GM21619 (cell line): ENCODE data around the gene MYRIP.

Source experiments
- ATAC-seq: cut with Tn5 transposase; IDR thresholded peaks from one replicate; pipeline ENCODE4 v1.9.1; 2021; ENCODE audit not compliant: unreplicated experiment

MYRIP gene

DNA sequence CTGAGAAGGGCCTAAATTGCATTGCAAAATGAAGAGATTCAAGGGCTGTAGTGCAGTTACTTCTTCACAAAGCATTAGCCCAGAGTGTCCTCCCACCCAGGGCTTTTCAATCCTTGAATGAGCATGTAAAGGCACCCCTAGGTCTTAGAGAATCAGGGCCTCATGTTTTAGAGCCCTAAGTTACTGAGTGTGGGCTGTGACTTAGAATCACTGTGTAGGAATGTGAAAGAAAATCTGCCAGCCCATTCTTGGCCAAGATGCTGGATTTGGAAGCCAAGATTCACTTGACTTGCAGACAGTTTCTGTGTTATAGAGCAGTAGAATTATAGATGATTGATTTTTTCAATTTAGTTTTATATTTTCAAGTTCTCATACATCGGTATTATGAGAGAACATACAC is 153.2 kb downstream of the MYRIP start:
- ATAC-seq: no peak

DNA sequence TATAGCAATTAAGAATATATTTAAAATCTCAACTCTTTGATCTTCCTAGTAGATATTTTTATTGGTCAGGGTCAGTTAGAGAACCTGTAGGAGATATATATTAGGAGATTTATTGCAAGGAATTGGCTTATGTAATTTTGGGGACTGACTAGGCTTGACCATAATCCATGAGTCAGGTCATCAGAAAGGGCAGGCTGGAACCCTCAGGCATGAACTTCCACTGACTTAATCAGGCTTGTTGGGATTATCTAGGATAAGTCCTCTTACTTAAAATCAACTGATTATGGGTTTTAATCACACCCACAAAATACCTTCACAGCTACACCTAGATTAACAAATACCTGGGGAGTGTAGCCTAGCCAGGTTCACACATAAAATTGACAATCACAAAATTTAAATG is 156.1 kb downstream of the MYRIP start:
- no peak for ATAC-seq

DNA sequence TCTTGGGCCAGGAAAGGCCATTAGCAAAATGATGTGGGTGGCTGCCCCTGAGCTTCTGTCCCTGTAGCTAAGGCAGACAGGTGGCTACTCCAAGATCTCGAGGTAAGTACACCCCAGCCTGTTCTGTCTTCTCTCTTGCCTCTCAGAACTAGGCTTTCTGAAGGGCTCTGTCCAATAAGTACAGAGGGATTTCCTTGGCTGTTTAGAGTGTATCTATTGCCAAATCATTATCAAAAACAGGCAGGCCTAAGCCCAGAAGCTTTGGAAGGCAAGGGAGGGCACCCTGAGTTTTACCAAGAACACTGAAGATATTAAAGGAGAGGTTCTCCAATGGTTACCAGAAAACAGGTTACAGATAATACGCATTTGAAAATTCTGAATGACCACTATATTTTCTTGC is 156.6 kb downstream of the MYRIP start:
- no peak for ATAC-seq

DNA sequence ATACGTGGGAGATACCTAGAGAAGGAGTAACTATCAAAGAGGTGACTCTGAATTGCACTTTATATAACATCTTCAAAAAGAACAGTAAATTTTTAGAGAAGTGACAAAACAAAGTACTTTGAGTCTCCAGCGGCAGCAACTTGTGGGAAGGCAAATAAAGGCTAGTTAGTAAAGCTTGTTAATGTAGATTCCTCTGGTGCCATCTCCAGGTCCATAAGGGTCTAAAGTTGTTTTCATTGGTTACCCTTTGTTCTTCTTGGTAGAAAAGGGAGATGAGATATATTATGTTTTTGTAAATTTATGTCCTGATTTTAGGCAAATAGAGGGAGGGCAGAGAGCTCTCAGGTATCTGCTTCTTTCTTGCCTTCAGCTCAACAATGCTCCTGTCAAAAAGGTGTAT is 161.6 kb downstream of the MYRIP start:
- ATAC-seq: no peak

DNA sequence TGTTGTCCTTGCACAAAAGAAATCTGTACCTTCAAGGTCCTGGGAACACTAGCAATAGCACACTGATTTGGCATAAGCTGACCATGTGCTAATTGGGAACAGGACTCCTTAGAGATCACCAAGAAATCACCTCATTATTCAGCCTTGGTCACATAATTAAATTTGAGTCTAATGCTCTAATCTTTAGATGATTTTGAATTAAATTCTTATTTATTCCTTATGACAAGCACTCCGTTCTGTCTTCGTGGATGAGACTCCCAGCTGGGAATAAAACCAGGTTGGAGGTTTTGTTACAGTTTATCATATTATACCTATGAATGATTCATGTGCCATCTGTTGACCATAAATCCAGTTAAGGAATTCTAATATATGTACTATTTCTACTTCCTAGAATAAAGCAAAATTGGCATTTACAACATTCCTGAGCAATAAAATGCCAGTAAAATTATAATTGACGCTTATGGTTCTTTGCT is 162.2 kb downstream of the MYRIP start:
- no peak for ATAC-seq

DNA sequence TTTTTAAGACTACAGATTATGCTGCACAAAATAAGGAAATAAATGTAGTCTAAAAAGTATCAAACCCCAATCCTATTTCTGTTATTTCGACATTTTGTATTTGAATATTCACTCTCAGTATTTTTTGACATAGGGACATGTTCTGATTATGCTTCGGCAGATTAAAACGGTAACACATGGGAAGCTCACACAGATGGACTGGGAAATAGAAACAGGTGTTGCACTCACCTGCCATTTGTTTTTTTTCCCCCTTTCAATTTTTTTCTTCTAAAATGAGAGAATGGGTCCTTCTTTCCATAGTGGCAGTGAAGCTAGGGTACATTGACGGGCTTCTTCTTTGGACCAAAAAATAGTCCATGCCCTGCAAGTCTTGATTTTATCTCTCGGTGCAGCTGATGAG is 163.1 kb downstream of the MYRIP start:
- ATAC-seq: no peak

DNA sequence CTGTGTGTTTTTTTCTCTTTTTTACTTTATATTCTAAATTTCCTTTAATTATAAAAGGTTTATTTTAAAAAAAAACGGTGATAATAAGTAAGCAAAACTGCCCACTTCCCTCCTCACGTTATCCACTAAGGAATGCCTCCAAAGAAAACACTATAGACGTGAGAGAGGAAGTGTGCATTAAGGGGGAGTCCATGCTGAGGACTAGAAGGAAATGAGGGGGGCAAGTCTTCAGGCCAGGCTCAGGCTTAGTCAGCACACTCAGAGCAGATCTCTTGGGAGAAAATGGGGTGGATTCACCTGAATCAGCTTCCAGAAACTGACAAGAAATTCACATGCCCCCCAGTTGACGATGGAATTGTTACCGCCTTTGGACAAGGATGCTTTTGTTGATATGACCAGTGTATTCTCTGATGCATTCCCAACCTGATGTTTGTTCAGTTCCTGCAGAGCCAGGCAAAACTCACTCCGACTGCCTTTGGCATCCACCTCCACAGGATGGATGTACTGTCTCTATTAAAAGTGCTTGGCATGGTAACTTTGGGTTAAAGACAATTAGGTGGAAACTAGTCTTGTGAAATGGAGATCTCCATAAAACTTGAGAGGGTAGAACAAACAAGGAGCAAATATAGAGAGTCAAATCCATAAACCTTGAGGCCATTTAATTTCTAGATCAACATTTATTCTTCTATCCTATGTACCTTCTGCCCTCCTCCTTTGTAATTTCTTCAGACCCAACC is 167.8 kb downstream of the MYRIP start:
- ATAC-seq: no peak

DNA sequence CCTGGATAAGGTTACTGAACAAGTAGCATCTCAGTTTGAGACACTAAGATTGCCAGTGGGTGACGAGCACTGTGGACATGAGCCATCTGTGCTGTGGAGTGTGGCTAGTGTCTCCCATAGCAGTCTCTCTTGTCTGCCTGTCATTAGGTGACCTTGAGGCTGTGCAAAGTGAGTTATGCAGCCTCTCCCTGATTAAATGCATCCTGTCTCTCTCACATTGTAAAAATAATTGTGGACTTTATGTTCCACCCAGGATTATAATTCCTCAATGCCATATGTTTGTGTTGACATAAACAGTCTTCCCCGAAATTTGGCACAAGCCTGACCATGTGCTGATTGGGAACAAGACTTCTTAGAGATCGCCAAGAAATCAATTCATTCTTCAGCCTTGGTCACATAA is 168.9 kb downstream of the MYRIP start:
- no peak for ATAC-seq

DNA sequence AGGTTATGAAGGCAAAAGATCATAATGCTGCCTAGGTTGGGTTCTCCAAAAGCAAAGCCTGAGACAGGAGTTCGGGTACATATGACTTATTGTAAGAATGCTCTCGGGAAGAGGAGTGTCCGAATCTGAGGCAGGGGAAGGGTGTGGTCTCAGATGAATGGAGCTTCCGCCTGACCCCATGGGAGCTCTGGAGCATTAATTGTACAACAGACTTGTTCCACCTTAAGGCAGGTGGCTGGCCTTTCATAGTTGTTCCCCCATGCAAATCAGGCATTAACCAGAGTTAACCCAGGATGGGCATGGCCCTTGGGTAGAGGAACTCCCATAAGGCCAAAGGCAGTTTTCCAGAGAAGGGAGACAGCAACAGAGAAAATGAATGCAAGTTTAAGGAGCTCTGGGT is 170.6 kb downstream of the MYRIP start:
- ATAC-seq: no peak

DNA sequence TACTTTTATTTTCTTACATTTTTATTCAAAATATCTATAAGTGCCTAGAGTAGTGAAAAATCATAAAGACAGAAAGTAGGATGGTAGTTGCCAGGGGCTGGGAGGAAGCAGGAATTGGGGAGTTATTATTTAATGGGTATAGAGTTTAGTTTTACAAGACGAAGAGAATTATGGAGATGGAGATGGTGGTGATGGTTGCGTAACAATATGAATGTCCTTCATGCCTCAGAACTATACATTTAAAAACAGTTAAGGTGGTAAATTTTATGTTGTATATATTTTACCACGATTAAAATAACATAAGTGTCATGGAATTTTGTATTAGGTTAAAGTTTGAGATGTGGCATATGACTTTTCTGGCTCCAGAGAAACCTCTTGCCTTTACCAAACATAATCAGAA is 171.4 kb downstream of the MYRIP start:
- no peak for ATAC-seq

DNA sequence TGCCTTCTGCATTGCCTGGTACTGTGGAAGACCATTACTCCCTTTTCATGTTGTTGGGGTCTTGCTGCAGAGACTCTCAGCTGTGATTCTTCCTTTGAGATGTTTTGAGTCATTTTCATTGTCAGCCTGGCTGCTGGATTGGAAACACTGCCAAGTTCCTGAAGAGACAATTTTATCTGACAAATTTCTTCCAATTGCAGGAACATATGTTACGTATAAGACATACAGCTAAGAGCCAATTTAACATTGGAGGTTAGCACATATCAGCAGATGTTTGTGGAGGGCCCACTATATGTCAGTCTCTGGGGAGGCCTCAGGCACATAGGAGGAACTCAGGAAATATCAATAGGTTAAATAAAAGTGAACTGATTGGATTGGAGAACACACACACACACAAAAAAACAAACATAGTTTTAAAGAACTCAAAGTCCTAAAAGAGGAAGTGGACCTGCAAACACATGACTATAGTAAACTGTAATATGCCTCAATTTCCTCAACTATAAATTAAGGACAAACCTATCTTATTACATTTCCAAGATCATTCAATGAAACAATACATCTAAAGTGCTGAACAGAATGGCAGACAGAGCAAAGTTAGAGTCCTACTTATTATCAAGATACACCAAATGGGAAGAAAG is 172.3 kb downstream of the MYRIP start:
- ATAC-seq: no peak

DNA sequence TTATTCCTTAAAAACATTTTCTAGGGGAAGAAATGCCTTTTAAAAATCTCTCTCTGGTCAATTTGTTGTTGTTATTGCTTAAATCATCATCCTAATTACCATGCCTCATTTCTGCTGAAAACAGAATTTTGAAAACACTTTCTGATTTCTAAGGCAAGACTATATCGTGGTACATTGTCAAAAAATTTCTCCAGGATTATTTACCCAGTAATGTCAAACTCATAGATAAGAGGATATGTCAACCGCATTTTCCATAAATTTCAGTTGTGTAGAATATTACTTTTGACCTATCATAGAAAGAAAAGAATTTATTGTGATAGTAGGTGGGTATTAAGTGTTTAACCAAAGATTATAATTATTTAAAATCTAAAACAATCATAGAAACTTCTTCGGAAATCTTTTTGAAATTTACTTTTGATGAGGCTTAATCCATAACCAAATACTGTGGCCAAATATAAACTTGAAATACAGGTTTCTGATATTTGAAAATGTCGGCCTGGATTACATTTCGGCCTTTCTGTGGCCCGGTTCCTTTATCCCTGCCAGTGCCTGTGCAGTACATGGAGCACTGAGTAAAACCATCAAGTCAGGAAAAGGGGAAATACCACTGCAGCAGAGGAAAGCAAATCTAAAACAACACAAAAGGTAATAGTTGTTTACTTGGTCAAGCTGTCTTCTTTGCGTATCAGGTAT is 173.4 kb downstream of the MYRIP start:
- no peak for ATAC-seq

DNA sequence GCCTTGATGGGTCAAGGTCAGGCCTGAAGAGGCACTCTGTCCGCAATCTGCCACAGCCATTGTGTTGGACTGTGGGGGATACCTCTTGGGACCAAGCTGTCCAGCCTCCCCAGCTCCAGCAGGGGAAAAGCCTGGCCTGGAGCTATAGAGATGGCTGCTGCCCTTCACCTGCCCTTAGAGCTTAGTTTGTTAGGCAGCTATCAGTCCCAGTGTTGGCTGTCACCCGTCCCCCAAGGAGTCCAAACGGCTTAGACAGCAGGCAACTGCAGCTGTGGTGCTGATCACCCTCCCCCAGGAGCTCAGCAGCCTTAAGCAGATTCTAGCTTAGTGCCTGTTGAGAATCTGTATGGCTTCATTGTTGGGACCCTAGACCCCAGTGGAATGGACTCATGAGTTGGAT is 180.3 kb downstream of the MYRIP start:
- no peak for ATAC-seq

DNA sequence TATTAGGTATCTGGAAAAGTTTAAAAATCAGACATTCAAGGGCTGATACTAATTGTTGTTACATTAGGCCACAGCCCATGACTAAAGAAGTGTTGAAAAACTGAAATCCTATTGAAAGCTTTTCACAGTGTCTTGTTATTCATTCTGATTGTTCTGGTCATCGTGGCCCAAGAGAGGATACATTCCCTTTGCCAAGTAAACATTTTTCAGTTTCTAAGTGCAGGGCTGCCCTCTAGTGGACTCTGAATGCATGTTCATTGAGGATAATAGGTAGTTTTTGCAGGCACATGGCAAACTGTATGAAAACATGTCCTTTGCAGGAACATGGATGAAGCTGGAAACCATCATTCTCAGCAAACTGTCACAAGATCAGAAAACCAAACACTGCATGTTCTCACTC is 181.1 kb downstream of the MYRIP start:
- ATAC-seq: no peak

DNA sequence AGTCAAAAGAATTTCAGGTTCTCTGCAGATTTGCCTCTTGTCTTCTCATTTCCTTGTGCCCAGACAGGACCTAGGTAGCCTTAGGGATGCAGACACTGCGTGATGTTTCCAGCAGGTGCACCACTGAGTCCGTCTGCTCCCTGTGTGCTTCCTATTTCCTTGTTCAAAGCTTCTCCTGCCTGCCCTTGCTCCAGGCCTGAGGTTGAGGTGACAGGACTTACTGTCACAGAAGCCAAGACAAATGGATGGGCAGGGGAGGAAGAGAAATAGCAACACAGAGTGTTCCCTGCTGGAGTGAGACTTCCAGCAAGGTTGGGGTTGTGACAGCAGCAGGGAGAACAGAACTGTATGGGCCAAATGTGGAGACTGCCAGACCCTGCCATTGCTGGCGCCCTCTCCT is 199.4 kb downstream of the MYRIP start:
- no peak for ATAC-seq

DNA sequence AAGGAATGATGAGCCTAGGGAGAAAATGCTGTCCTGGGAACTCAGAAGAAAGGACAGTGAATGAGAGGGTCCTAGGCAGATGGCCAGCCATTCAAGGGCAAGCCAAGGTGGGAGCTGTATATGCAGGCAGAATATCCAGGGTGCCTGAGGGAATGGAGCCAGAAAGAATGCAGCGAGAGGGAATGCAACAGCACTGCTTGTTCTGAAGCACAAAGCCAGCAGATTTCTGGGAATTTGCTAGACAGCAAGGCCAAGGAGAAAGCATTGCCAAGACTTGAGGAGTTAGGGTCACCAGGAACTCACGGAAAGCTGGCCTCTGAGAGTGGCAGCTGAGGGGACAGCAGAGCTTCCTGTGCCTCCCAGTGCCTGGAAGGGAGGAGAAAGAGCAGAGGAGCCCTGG is 200.6 kb downstream of the MYRIP start:
- no peak for ATAC-seq

DNA sequence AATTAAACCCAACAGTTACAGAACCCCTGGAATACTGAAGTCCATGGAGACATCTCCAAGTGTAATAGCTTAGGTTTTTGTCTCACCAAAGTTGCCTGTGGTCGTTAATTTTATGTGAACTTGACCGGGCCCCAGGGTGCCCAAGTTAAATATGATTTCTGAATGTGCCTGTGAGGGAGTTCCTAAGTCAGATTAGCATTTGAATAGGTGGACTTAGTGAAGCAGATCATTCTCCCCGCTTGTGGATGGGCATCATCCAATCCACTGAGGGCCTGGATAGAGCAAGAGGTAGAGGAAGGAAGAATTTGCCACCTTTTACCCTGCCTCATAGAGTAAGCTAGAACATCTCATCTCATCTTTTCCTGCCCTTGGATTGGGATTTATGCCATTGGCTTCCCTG is 203.0 kb downstream of the MYRIP start:
- ATAC-seq: no peak

DNA sequence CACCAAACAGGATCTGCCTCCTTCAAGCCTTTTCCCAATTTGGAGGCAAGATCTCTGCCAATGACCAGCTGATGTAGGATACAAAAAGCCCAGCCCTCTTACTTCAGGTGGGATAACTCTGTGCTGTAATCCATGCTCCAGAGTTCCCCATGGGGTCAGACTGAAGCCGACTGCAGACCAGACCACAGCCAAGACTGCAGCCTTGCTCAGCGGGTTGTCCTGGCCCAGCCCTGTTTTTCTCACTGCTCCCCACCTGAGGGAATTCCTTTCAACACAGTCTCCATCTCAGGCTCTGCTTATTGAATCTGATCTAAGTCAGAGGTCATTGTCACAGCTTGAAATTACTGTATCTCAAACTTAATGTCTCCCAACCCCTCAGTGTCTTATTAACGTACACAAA is 207.0 kb downstream of the MYRIP start:
- no peak for ATAC-seq

DNA sequence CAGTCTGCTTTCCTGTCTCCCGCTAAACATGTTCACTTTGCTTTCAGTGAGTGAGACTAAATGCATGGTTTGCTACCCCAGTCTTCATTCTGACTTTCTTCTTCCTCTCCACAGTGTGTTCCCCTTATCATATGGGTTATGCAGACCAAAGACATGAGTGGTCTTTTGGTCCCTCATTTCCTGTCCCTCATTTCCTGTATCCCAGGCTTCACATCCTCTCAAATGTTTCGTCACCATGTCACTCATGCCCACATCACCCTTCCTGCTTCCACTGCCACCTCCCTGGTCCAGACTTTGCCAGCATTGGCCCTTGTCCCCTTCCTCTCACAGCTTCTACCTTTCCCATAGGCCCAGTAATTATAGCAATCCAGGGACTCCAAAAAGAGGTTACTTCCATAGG is 209.0 kb downstream of the MYRIP start:
- no peak for ATAC-seq

DNA sequence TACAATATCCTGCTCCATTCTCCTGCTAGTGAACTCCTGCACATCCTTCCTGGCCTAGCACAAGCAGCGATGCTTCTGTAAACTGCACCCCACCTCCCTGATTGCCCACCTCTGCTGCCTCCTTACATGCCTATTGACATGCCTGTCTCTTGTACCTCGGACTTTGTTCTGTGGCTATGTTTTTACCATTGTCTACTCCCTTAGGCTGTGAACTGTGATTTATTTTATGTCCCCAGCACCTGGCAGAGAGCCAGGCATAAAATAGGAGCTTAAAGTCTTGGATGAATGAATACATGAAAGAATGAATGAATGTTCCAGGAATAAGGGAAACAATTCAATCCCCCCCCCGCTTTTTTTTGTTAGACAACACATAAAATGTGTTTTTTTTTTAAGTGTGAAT is 210.0 kb downstream of the MYRIP start:
- no peak for ATAC-seq

DNA sequence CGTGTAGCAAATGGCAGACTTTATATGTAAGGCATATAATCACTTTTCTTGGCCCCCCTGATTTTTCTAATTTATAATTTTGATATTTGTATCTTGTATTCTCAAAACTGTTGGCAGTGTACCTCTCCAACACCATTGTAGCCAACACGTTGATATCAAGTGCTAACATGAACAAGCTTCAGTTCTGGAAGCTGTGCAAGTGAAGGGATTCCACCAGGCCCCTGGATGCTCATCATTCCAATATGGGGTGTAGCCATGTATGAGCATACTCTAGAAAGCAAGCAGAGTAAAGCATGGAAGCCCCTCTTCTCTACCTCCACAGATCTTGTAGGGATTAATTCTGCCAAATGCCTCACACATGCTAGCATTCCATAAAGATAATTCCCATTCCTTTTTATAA is 211.3 kb downstream of the MYRIP start:
- ATAC-seq: no peak

DNA sequence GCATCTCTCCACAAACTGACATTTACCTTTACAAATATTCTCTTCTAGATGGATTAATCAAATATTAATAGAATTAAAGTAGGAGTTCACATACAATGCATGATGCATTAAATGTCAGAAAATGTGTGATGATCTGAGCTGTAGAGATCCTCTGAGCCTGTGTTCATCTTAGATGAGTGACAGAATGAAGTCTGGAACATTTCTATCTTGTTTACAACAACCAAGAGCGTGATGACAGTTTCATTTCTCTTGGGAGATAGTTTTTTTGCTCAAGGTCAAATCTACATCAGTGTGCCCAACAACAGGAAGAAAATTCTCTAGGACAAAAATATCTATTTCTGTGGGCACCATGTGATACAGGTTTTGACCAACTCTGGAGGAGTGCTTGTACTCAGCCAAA is 211.9 kb downstream of the MYRIP start:
- no peak for ATAC-seq
